ENCODE data around the gene VWA8.

GRCh38 chr13:41624041-41624440, 336.9 kb downstream of the VWA8 start:
- no peak for TF ChIP-seq CTCF (IDR thresholded peaks at IDR 0.05 in 2 of 3, conservative IDR thresholded peaks at IDR 0.05 in 1 of 3; ENCODE audit: borderline replicate concordance in 1 of 3, insufficient read depth in 1 of 3, low read depth in 2 of 3, low read length in 2 of 3)
- no peak for TF ChIP-seq SP1 (IDR thresholded peaks at IDR 0.05; ENCODE audit: low read depth)
- no peak for TF ChIP-seq ELF1 (IDR thresholded peaks at IDR 0.05; ENCODE audit: borderline replicate concordance, low read depth)
- no peak for TF ChIP-seq RAD21 (IDR thresholded peaks at IDR 0.05; ENCODE audit: low read depth)
- TF ChIP-seq POLR2AphosphoS5 (IDR thresholded peaks at IDR 0.05; ENCODE audit: low read depth, low read length) = no peak

Measured in HCT116 (cell line).